ENCODE data around the gene ARL14EPL.

GRCh38 chr5:116058346-116058936, 26.2 kb downstream of the ARL14EPL start:
- no peak for TF ChIP-seq CTCF (IDR thresholded peaks at IDR 0.05; ENCODE audit: insufficient read depth, low read length)
- TF ChIP-seq GABPA (IDR thresholded peaks at IDR 0.05; ENCODE audit: low read depth), result no peak
- TF ChIP-seq POLR2AphosphoS5 (IDR thresholded peaks at IDR 0.05; ENCODE audit: low read depth), result no peak
- TF ChIP-seq, protein P1, sequence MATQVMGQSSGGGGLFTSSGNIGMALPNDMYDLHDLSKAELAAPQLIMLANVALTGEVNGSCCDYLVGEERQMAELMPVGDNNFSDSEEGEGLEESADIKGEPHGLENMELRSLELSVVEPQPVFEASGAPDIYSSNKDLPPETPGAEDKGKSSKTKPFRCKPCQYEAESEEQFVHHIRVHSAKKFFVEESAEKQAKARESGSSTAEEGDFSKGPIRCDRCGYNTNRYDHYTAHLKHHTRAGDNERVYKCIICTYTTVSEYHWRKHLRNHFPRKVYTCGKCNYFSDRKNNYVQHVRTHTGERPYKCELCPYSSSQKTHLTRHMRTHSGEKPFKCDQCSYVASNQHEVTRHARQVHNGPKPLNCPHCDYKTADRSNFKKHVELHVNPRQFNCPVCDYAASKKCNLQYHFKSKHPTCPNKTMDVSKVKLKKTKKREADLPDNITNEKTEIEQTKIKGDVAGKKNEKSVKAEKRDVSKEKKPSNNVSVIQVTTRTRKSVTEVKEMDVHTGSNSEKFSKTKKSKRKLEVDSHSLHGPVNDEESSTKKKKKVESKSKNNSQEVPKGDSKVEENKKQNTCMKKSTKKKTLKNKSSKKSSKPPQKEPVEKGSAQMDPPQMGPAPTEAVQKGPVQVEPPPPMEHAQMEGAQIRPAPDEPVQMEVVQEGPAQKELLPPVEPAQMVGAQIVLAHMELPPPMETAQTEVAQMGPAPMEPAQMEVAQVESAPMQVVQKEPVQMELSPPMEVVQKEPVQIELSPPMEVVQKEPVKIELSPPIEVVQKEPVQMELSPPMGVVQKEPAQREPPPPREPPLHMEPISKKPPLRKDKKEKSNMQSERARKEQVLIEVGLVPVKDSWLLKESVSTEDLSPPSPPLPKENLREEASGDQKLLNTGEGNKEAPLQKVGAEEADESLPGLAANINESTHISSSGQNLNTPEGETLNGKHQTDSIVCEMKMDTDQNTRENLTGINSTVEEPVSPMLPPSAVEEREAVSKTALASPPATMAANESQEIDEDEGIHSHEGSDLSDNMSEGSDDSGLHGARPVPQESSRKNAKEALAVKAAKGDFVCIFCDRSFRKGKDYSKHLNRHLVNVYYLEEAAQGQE (IDR thresholded peaks at IDR 0.05; ENCODE audit: insufficient replicate concordance, low read depth), result no peak
- no peak for TF ChIP-seq SPI1 (IDR thresholded peaks at IDR 0.05; ENCODE audit: borderline replicate concordance, low read depth)

Data from HL-60 (cell line).